ENCODE measurements around the gene ANGPTL1. TPM values are rescaled to one million over a fixed set of nuclear protein-coding genes. Genes with fewer than 3 reads are reported as not detected.

The ANGPTL1 gene, protein sequence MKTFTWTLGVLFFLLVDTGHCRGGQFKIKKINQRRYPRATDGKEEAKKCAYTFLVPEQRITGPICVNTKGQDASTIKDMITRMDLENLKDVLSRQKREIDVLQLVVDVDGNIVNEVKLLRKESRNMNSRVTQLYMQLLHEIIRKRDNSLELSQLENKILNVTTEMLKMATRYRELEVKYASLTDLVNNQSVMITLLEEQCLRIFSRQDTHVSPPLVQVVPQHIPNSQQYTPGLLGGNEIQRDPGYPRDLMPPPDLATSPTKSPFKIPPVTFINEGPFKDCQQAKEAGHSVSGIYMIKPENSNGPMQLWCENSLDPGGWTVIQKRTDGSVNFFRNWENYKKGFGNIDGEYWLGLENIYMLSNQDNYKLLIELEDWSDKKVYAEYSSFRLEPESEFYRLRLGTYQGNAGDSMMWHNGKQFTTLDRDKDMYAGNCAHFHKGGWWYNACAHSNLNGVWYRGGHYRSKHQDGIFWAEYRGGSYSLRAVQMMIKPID
- polyA plus RNA-seq (2013, experiment 1 of 2): 0.91 TPM
- 0.74 TPM for polyA plus RNA-seq (2013, experiment 2 of 2)

- H3K4me2 ChIP-seq (ENCODE audit: low read length, poor library complexity, severe bottlenecking): no peak within 1 kb of the TSS
- no peak within 1 kb of the TSS for H4K8ac ChIP-seq (ENCODE audit: low read length)
- H2AFZ ChIP-seq (ENCODE audit: low read depth, low read length): no peak within 1 kb of the TSS
- H2AK5ac ChIP-seq (ENCODE audit: low read length, severe bottlenecking): no peak within 1 kb of the TSS
- DNase-seq: peak; percentile 64
- H2BK5ac ChIP-seq (ENCODE audit: low read depth, low read length, poor library complexity, severe bottlenecking): no peak within 1 kb of the TSS
- H3K23ac ChIP-seq (ENCODE audit: low read length in 2 of 2): no peak within 1 kb of the TSS
- peak within 1 kb of the TSS; percentile 92 for H3K9ac ChIP-seq (ENCODE audit: low read length)
- H4K91ac ChIP-seq (ENCODE audit: low read length): no peak within 1 kb of the TSS
- peak within 1 kb of the TSS in 1 of 2 experiments; percentile 35 for H3K4me3 ChIP-seq (ENCODE audit: insufficient read depth in 1 of 2, low read depth in 1 of 2, low read length in 2 of 2)
- peaks cover 0 to 12% of the 10 kb centered on the region in 2 experiments for H3K36me3 ChIP-seq (ENCODE audit: control insufficient read depth in 1 of 2, insufficient read depth in 2 of 2, low read depth in 1 of 2, low read length in 2 of 2)
- no peak within 1 kb of the TSS for H2BK12ac ChIP-seq (ENCODE audit: low read length in 2 of 2)
- H3K79me1 ChIP-seq (replicated peaks; ENCODE audit: low read length, poor library complexity, severe bottlenecking): no peaks in the 10 kb centered on the region
- no peak within 1 kb of the TSS for H3K27ac ChIP-seq (ENCODE audit: low read length, poor library complexity, severe bottlenecking)
- no peak within 1 kb of the TSS for H2BK120ac ChIP-seq (ENCODE audit: low read depth, low read length)
- WGBS: 31% methylated on average over 2 of the region's 4 CpGs
- no peaks in the 10 kb centered on the region for H3K4me1 ChIP-seq (ENCODE audit: control insufficient read depth, insufficient read depth, low read depth, low read length)
- H3K14ac ChIP-seq (ENCODE audit: low read length in 2 of 2): no peak within 1 kb of the TSS
- H3K18ac ChIP-seq (ENCODE audit: low read depth in 1 of 2, low read length in 2 of 2): no peak within 1 kb of the TSS
- H3K4ac ChIP-seq (ENCODE audit: low read depth in 1 of 2, low read length in 2 of 2): no peak within 1 kb of the TSS
- H2BK15ac ChIP-seq (ENCODE audit: low read depth, poor library complexity, severe bottlenecking): no peak within 1 kb of the TSS
- H3K27me3 ChIP-seq (ENCODE audit: control insufficient read depth in 1 of 2, insufficient read depth in 1 of 2, low read length in 2 of 2): no peaks in the 10 kb centered on the region
- no peaks in the 10 kb centered on the region for H3K9me3 ChIP-seq (ENCODE audit: control insufficient read depth, low read length)
Measured at GRCh38 chr1:178870944-178871343, at the start of gene ANGPTL1. Gene ANGPTL1, minus strand, starts transcription at chr1:178871077. Its CDS starts 5,301 bp downstream, at chr1:178865776.

DNA sequence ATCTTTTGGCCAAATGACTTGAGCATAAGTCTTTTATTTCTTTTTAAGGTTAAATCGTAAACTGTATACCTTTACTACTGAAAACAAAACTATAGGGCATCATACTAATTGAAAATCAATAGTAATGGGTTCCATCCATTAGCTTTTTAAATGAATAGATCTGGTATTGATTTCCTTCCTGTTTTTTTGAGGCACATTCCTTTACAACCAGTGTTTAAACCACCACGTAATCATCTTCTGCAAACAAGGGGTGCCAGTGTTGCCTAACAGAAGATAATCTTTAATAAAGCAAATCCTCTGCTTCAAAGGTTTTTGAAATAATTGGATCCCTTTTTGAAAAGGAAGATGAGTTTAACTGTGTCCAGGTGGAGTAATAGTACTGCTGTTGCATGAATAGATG lies 48.7 kb upstream of the ANGPTL1 start:
- H3K9me3 ChIP-seq (ENCODE audit: control insufficient read depth, low read length): peaks cover 10% of the 10 kb centered on the region
- no peak overlapping the region for H3K18ac ChIP-seq (ENCODE audit: low read depth in 1 of 2, low read length in 2 of 2)
- no peak overlapping the region for H3K4me2 ChIP-seq (ENCODE audit: low read length, poor library complexity, severe bottlenecking)
- DNase-seq: no peak
- no peak overlapping the region for H2AK5ac ChIP-seq (ENCODE audit: low read length, severe bottlenecking)
- no peak overlapping the region for H3K4me3 ChIP-seq (ENCODE audit: insufficient read depth in 1 of 2, low read depth in 1 of 2, low read length in 2 of 2)
- no peak overlapping the region for H2BK5ac ChIP-seq (ENCODE audit: low read depth, low read length, poor library complexity, severe bottlenecking)
- H2BK12ac ChIP-seq (ENCODE audit: low read length in 2 of 2): no peak overlapping the region
- 67% methylated on average over 1 of the region's 2 CpGs for WGBS
- H4K91ac ChIP-seq (ENCODE audit: low read length): no peak overlapping the region
- no peak overlapping the region for H3K14ac ChIP-seq (ENCODE audit: low read length in 2 of 2)
- no peak overlapping the region for H2BK120ac ChIP-seq (ENCODE audit: low read depth, low read length)
- H3K27ac ChIP-seq (ENCODE audit: low read length, poor library complexity, severe bottlenecking): no peak overlapping the region
- H3K36me3 ChIP-seq (ENCODE audit: control insufficient read depth in 1 of 2, insufficient read depth in 2 of 2, low read depth in 1 of 2, low read length in 2 of 2): peaks cover 3 to 98% of the 10 kb centered on the region in 2 experiments
- no peak overlapping the region for H3K23ac ChIP-seq (ENCODE audit: low read length in 2 of 2)
- no peak overlapping the region for H2BK15ac ChIP-seq (ENCODE audit: low read depth, poor library complexity, severe bottlenecking)
- H3K9ac ChIP-seq (ENCODE audit: low read length): no peak overlapping the region
- no peak overlapping the region for H3K4ac ChIP-seq (ENCODE audit: low read depth in 1 of 2, low read length in 2 of 2)
- H2AFZ ChIP-seq (ENCODE audit: low read depth, low read length): no peak overlapping the region
- H3K79me1 ChIP-seq (replicated peaks; ENCODE audit: low read length, poor library complexity, severe bottlenecking): peaks cover 2% of the 10 kb centered on the region
- no peak overlapping the region for H4K8ac ChIP-seq (ENCODE audit: low read length)
- no peaks in the 10 kb centered on the region for H3K4me1 ChIP-seq (ENCODE audit: control insufficient read depth, insufficient read depth, low read depth, low read length)
- H3K27me3 ChIP-seq (ENCODE audit: control insufficient read depth in 1 of 2, insufficient read depth in 1 of 2, low read length in 2 of 2): no peaks in the 10 kb centered on the region

DNA sequence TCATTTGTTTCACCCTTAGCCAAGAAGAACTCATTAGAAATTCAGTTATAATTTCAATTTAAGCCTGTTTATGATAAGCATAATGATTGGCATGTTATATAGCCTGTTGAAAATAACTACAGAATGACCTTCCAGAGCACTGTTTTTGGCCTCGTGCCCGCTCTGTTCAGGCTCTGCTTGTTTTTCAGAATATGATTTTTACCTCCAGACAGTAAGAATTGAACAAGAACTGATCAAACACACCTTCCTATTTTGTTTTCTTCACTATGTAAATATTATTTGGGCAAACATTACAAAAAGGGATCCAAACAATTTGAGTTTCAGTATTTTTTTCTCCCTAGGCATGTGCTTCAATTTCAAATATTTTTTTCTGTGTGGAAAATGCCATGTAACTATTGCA lies 48.1 kb upstream of the ANGPTL1 start:
- H3K4me3 ChIP-seq (ENCODE audit: insufficient read depth in 1 of 2, low read depth in 1 of 2, low read length in 2 of 2): no peak overlapping the region
- H3K36me3 ChIP-seq (ENCODE audit: control insufficient read depth in 1 of 2, insufficient read depth in 2 of 2, low read depth in 1 of 2, low read length in 2 of 2): peaks cover 8 to 98% of the 10 kb centered on the region in 2 experiments
- no peak overlapping the region for H3K23ac ChIP-seq (ENCODE audit: low read length in 2 of 2)
- no peak overlapping the region for H2BK15ac ChIP-seq (ENCODE audit: low read depth, poor library complexity, severe bottlenecking)
- no peak overlapping the region for H3K4ac ChIP-seq (ENCODE audit: low read depth in 1 of 2, low read length in 2 of 2)
- DNase-seq: no peak
- H4K8ac ChIP-seq (ENCODE audit: low read length): no peak overlapping the region
- H2AK5ac ChIP-seq (ENCODE audit: low read length, severe bottlenecking): no peak overlapping the region
- H4K91ac ChIP-seq (ENCODE audit: low read length): no peak overlapping the region
- no peak overlapping the region for H3K4me2 ChIP-seq (ENCODE audit: low read length, poor library complexity, severe bottlenecking)
- H2BK12ac ChIP-seq (ENCODE audit: low read length in 2 of 2): no peak overlapping the region
- no peak overlapping the region for H2AFZ ChIP-seq (ENCODE audit: low read depth, low read length)
- H3K9me3 ChIP-seq (ENCODE audit: control insufficient read depth, low read length): peaks cover 5% of the 10 kb centered on the region
- no peak overlapping the region for H2BK120ac ChIP-seq (ENCODE audit: low read depth, low read length)
- no peak overlapping the region for H3K27ac ChIP-seq (ENCODE audit: low read length, poor library complexity, severe bottlenecking)
- WGBS: 94% methylated on average over 2 of the region's 2 CpGs
- H2BK5ac ChIP-seq (ENCODE audit: low read depth, low read length, poor library complexity, severe bottlenecking): no peak overlapping the region
- no peak overlapping the region for H3K14ac ChIP-seq (ENCODE audit: low read length in 2 of 2)
- peaks cover 7% of the 10 kb centered on the region for H3K79me1 ChIP-seq (replicated peaks; ENCODE audit: low read length, poor library complexity, severe bottlenecking)
- H3K4me1 ChIP-seq (ENCODE audit: control insufficient read depth, insufficient read depth, low read depth, low read length): no peaks in the 10 kb centered on the region
- no peaks in the 10 kb centered on the region for H3K27me3 ChIP-seq (ENCODE audit: control insufficient read depth in 1 of 2, insufficient read depth in 1 of 2, low read length in 2 of 2)
- no peak overlapping the region for H3K9ac ChIP-seq (ENCODE audit: low read length)
- no peak overlapping the region for H3K18ac ChIP-seq (ENCODE audit: low read depth in 1 of 2, low read length in 2 of 2)

GRCh38 chr1:178918308-178918707 lies 47.4 kb upstream of the ANGPTL1 start:
- no peak overlapping the region for H2AK5ac ChIP-seq (ENCODE audit: low read length, severe bottlenecking)

More at GRCh38 chr1:178918308-178918707, 47.4 kb upstream of the ANGPTL1 start:
- Histone ChIP-seq H2BK5ac (ENCODE audit: low read depth, low read length, poor library complexity, severe bottlenecking) (no peak overlapping the region), H3K4me2 (ENCODE audit: low read length, poor library complexity, severe bottlenecking) (no peak overlapping the region), H3K18ac (ENCODE audit: low read depth in 1 of 2, low read length in 2 of 2) (no peak overlapping the region), H3K36me3 (ENCODE audit: control insufficient read depth in 1 of 2, insufficient read depth in 2 of 2, low read depth in 1 of 2, low read length in 2 of 2) (peaks cover 12 to 98% of the 10 kb centered on the region in 2 experiments), H2BK15ac (ENCODE audit: low read depth, poor library complexity, severe bottlenecking) (no peak overlapping the region), H2BK12ac (ENCODE audit: low read length in 2 of 2) (no peak overlapping the region), H3K9me3 (ENCODE audit: control insufficient read depth, low read length) (no peaks in the 10 kb centered on the region), H2AFZ (ENCODE audit: low read depth, low read length) (no peak overlapping the region), H3K4ac (ENCODE audit: low read depth in 1 of 2, low read length in 2 of 2) (no peak overlapping the region), H3K4me3 (ENCODE audit: insufficient read depth in 1 of 2, low read depth in 1 of 2, low read length in 2 of 2) (no peak overlapping the region), H3K79me1 (replicated peaks; ENCODE audit: low read length, poor library complexity, severe bottlenecking) (peaks cover 11% of the 10 kb centered on the region), H3K9ac (ENCODE audit: low read length) (no peak overlapping the region), H4K91ac (ENCODE audit: low read length) (no peak overlapping the region), H3K27me3 (ENCODE audit: control insufficient read depth in 1 of 2, insufficient read depth in 1 of 2, low read length in 2 of 2) (no peaks in the 10 kb centered on the region), H3K23ac (ENCODE audit: low read length in 2 of 2) (no peak overlapping the region), H3K27ac (ENCODE audit: low read length, poor library complexity, severe bottlenecking) (no peak overlapping the region), H3K4me1 (ENCODE audit: control insufficient read depth, insufficient read depth, low read depth, low read length) (no peaks in the 10 kb centered on the region), H3K14ac (ENCODE audit: low read length in 2 of 2) (no peak overlapping the region), H4K8ac (ENCODE audit: low read length) (no peak overlapping the region), H2BK120ac (ENCODE audit: low read depth, low read length) (no peak overlapping the region)
- no peak for DNase-seq
- WGBS: 98% methylated on average over 4 of the region's 6 CpGs

Data from mesenchymal stem cell (in vitro differentiated cells and primary cell).